ENCODE measurements around the gene TMPRSS5. TPM values are rescaled to one million over a fixed set of nuclear protein-coding genes. Genes with fewer than 3 reads are reported as not detected.

TMPRSS5 gene
- total RNA-seq, result 1 to 10 TPM in 1 of 2 donors, under 1 TPM in 1; 0.51 to 1.3 TPM

DNA sequence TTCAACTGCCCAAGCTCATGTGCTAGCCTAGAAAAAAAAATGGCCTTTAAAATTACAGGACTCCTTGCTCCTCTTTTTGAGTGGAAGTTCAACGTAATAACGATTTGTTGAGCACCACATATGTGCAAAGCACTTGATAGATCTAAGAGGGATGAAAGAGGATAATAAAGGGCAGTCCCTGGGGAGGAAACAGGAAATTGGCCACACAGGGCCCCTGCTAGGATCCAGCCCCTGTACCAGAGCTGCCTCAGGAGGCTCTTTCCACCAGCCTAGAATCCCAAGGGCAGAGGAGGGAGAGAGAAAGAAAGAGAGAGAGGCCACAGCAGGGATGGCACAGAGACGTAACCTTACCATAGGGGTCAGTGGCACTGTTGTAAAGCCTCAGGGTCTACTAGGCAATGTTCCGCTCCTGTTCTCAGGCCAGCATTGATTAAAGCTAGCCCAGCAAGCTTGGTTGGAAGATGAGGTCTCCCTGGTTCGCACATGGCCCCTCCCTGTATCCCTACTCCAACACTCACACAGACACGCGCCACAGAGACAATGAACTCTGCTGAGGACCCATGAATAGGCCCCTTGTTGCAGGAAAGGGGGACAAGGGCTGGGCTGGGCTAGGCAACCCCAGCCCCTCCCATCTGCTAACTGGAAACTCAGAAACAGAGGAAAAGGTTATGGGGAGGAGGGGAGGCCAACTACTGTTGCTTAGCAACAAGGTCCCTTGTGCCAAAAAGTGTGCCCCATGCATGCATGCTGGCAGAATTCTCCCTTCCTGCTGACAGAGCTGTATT is at the start of gene TMPRSS5:
Gene TMPRSS5 (minus strand): TSS at position 438 of the 785 bp plus-strand sequence. CDS start 84 bp downstream, at position 354.
- no peak for ATAC-seq (replicated peaks in 1 of 2)
- Mint-ChIP-seq H3K4me1 (ENCODE audit: low read depth) (no peaks in the 10 kb centered on the region), H3K36me3 (ENCODE audit: insufficient read depth in 2 of 2) (peaks cover 11 to 13% of the 10 kb centered on the region in 2 donors)

DNA sequence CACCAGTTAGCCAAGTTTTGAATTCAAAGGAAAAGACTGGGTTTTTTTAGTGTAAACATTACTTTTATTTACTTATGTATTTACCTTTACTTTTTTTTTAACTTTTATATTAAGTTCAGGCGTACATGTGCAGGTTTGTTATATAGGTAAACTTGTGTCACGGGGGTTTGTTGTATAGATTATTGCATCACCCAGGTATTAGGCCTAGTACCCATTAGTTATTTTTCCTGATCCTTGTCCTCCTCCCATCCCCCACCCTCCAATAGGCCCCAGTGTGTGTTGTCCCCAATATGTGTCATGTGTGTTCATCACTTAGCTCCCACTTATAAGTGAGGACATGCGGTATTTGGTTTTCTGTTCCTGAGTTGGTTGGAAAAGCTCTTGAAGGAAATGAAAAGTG is 46.8 kb upstream of the TMPRSS5 start:
- H3K9me3 Mint-ChIP-seq, result no peaks in the 10 kb centered on the region
- H3K4me3 Mint-ChIP-seq, result no peak overlapping the region
- ATAC-seq (replicated peaks in 1 of 2) (no peak), DNase-seq (no peak)
- no peaks in the 10 kb centered on the region for H3K4me1 Mint-ChIP-seq (ENCODE audit: low read depth)
- H3K27ac Mint-ChIP-seq, result no peak overlapping the region
- H3K27me3 Mint-ChIP-seq (ENCODE audit: low read depth), result no peaks in the 10 kb centered on the region
- peaks cover 3 to 14% of the 10 kb centered on the region in 2 donors for H3K36me3 Mint-ChIP-seq (ENCODE audit: insufficient read depth in 2 of 2)

More for the DNA sequence above, at the start of gene TMPRSS5:
- no peak within 1 kb of the TSS for H3K4me3 Mint-ChIP-seq
- no peaks in the 10 kb centered on the region for H3K27me3 Mint-ChIP-seq (ENCODE audit: low read depth)
- no peak within 1 kb of the TSS for H3K27ac Mint-ChIP-seq
- DNase-seq, result no peak
- peaks cover 17 to 19% of the 10 kb centered on the region in 2 donors for H3K9me3 Mint-ChIP-seq

DNA sequence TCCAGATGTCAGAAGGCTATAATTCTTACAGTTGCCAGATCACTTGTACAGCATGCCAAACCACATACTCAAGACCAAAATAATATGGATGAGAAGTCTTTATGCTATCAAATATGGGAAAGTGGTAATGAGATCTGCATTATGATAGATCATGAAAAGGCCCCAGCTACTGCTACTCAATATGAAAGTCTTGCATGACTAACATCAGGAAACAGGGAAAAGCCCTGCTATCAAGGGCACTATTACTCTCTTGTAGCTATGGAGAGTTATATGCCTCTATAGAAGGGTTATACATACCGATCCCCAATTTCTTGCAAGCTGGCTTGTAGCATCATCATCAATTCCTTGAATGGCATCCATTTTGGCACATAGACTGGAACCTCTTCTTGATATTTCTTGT is 30.2 kb upstream of the TMPRSS5 start:
- Mint-ChIP-seq H3K27ac (no peak overlapping the region), H3K9me3 (no peaks in the 10 kb centered on the region), H3K4me1 (ENCODE audit: low read depth) (peaks cover 9% of the 10 kb centered on the region), H3K36me3 (ENCODE audit: insufficient read depth in 2 of 2) (peaks cover 0 to 21% of the 10 kb centered on the region in 2 donors), H3K27me3 (ENCODE audit: low read depth) (no peaks in the 10 kb centered on the region), H3K4me3 (no peak overlapping the region)
- peak; percentile 82 to 95 for ATAC-seq (replicated peaks in 1 of 2)
- DNase-seq, result no peak

DNA sequence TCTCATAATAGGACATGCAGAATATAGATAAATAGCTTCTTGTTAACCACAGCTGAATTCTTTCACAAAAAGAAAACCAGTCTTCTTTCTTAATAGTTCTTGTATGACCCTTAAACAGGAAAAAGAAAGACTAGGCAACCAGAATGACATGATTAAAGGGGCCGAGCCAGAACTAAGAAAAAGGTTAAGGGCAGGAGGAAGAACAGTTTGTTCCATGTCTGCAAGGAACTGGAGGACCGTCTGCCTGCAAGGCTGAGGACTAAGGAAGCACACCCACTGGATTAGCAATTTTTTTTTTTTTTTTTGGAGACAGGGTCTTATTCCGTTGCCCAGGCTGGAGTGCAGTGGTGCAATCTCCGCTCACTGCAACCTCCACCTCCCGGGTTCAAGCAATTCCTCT is 26.0 kb upstream of the TMPRSS5 start:
- H3K27me3 Mint-ChIP-seq (ENCODE audit: low read depth), result no peaks in the 10 kb centered on the region
- no peak for DNase-seq
- peaks cover 0 to 10% of the 10 kb centered on the region in 2 donors for H3K36me3 Mint-ChIP-seq (ENCODE audit: insufficient read depth in 2 of 2)
- no peak overlapping the region for H3K27ac Mint-ChIP-seq
- ATAC-seq (replicated peaks in 1 of 2), result no peak
- no peak overlapping the region for H3K4me3 Mint-ChIP-seq
- H3K9me3 Mint-ChIP-seq, result no peaks in the 10 kb centered on the region
- H3K4me1 Mint-ChIP-seq (ENCODE audit: low read depth), result peaks cover 9% of the 10 kb centered on the region

DNA sequence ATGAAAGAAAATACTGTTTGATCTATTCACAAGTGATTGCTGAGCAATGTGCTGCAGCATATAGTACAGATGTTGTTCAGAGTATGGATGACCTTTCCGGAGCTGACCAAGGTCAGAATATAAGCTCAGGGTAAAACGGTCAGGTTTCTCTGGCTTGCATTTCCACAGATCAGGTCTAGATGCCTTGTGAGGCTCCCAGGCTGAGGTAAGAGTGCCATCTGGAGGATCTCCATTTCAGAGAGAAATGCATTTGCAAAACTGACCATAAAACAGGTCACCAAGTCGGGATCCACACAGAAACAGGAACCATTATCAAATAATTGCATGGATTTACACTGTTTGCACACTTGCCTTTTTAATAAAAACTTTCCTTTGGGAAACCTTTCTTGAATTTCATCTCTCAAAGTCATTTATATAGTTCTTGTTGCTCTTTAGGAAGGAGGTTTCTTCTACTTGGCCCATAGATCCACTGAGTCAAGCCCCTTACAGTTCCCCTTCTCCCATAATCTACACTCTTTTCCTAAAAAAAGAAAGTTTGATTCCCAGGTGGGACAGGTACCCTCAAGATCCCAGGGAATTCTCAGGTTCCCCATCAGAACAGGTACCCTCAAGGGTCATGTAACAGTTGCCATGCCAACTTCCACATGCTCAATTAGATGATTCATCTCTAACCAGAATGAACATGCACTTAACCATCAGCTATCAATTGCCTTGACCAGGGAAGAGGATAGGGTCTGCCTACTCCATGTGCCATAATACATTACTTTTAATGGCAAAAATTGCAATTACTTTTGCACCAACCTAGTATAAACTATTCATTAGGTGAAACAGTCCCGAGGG is 25.0 kb upstream of the TMPRSS5 start:
- Mint-ChIP-seq H3K27ac (no peak overlapping the region), H3K4me1 (ENCODE audit: low read depth) (peaks cover 2% of the 10 kb centered on the region), H3K27me3 (ENCODE audit: low read depth) (no peaks in the 10 kb centered on the region), H3K9me3 (no peaks in the 10 kb centered on the region), H3K36me3 (ENCODE audit: insufficient read depth in 2 of 2) (peaks cover 0 to 9% of the 10 kb centered on the region in 2 donors), H3K4me3 (no peak overlapping the region)
- DNase-seq (peak; percentile 6 to 9), ATAC-seq (replicated peaks in 1 of 2) (no peak)

DNA sequence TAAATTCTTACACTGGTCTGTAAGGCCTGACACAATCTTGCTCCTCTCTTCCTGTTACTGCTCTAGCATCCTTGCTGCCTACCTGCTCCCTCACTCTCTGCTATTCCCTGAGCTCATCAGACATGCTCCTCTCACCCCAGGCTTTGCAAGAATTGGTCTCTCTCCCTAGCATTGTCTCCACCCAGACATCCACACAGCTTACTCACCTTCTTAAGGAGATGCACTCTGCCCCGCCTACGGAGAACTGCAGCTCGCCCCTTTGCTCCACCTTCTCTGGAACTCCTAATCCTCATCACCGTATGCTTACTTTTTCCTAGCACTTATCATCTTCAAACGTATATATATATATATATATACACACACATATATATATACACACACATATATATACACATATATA is 23.3 kb upstream of the TMPRSS5 start:
- no peak overlapping the region for H3K4me3 Mint-ChIP-seq
- no peaks in the 10 kb centered on the region for H3K27me3 Mint-ChIP-seq (ENCODE audit: low read depth)
- H3K4me1 Mint-ChIP-seq (ENCODE audit: low read depth), result no peaks in the 10 kb centered on the region
- H3K36me3 Mint-ChIP-seq (ENCODE audit: insufficient read depth in 2 of 2), result peaks cover 0 to 6% of the 10 kb centered on the region in 2 donors
- no peaks in the 10 kb centered on the region for H3K9me3 Mint-ChIP-seq
- no peak overlapping the region for H3K27ac Mint-ChIP-seq
- DNase-seq (no peak), ATAC-seq (replicated peaks in 1 of 2) (no peak)

DNA sequence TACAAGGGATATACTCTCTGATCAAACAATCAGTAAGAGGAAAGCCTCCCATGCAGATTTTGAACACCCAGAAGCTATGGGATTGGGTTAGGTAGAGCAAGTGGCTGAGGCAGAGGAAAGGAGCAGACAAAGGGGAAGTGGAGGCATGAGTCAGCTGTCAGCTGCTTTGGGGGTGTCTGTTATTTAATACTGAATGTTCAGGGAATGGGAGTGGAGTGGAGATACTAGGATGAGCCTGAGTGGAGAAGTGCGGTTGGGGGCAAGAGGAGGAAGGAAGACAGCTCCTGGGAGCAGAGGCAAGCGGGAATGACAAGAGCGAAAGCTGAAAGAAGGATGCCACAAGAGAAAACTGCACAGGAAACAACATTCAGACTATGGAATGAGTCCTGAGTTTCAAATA is 22.7 kb upstream of the TMPRSS5 start:
- no peaks in the 10 kb centered on the region for H3K9me3 Mint-ChIP-seq
- peaks cover 0 to under 1% of the 10 kb centered on the region in 2 donors for H3K36me3 Mint-ChIP-seq (ENCODE audit: insufficient read depth in 2 of 2)
- no peaks in the 10 kb centered on the region for H3K27me3 Mint-ChIP-seq (ENCODE audit: low read depth)
- no peak overlapping the region for H3K4me3 Mint-ChIP-seq
- no peaks in the 10 kb centered on the region for H3K4me1 Mint-ChIP-seq (ENCODE audit: low read depth)
- H3K27ac Mint-ChIP-seq, result no peak overlapping the region
- DNase-seq, result no peak
- ATAC-seq (replicated peaks in 1 of 2), result no peak

DNA sequence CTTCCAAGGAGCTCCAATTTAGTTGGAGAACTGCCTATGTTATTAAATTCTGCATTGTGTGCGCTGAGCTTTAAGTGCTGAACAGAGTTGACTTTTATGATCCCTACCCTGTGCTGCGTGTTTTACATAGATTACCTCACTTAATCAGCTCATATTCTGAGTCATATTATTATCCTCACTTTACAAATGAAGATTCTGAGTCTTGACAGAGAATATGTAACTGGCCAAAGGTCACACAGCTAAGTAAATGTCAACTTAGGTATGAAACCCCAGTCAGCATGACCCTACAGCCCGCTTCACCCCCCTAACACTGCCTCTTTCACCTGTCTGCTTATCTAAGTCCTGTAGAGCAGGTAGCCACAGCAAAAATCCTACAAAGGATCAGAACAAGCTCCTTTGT is 19.8 kb upstream of the TMPRSS5 start:
- Mint-ChIP-seq H3K4me3 (no peak overlapping the region), H3K36me3 (ENCODE audit: insufficient read depth in 2 of 2) (no peaks in the 10 kb centered on the region), H3K27me3 (ENCODE audit: low read depth) (no peaks in the 10 kb centered on the region), H3K27ac (no peak overlapping the region), H3K4me1 (ENCODE audit: low read depth) (no peaks in the 10 kb centered on the region), H3K9me3 (peaks cover 0 to 1% of the 10 kb centered on the region in 2 donors)
- DNase-seq (no peak), ATAC-seq (replicated peaks in 1 of 2) (no peak)

DNA sequence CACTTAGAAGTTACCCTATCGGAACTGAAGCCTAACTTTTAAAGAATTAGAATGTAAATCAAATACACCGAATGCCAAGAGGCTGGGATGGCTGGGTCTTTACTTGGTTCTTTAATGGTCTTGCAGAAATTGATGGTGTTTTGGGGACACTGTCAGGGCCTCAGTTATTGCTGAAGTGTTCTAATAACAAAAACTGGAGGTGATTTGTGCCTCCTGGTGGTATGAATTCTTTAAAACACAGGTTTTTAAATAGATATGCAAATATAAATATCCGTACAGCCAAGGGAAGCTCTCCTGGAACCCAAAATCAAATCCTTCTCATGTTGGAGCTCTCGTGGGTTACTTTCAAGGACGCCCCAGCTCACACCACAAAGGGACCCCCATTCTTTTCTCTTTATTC is 19.3 kb upstream of the TMPRSS5 start:
- Mint-ChIP-seq H3K9me3 (peaks cover 0 to 1% of the 10 kb centered on the region in 2 donors), H3K27ac (no peak overlapping the region), H3K27me3 (ENCODE audit: low read depth) (no peaks in the 10 kb centered on the region)

DNA sequence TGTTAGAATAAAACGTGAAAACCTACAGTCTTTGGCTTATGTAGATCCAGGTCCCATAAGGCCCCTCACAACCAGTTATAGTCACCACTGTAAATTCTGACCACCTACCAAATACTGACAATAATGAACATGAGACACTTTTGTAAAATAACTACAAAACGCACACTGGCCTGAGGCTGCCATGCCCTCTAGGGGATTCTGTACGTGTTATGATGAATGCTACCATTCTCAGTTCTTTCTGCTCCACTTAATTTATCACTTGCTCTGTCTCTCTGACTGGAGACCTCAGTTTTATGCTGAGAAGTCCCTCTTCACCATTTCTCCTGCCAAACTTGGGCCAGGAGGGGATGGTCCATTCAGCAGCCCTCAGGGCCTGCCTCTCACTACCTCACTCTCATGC is 18.7 kb upstream of the TMPRSS5 start:
- H3K27me3 Mint-ChIP-seq (ENCODE audit: low read depth), result no peaks in the 10 kb centered on the region
- no peaks in the 10 kb centered on the region for H3K4me1 Mint-ChIP-seq (ENCODE audit: low read depth)
- peaks cover 0 to 1% of the 10 kb centered on the region in 2 donors for H3K9me3 Mint-ChIP-seq
- no peak overlapping the region for H3K4me3 Mint-ChIP-seq
- no peak overlapping the region for H3K27ac Mint-ChIP-seq
- ATAC-seq (replicated peaks in 1 of 2) (no peak), DNase-seq (no peak)
- H3K36me3 Mint-ChIP-seq (ENCODE audit: insufficient read depth in 2 of 2), result no peaks in the 10 kb centered on the region

More for the DNA sequence above, 19.3 kb upstream of the TMPRSS5 start:
- H3K4me3 Mint-ChIP-seq, result no peak overlapping the region
- DNase-seq (no peak), ATAC-seq (replicated peaks in 1 of 2) (no peak)
- no peaks in the 10 kb centered on the region for H3K4me1 Mint-ChIP-seq (ENCODE audit: low read depth)
- H3K36me3 Mint-ChIP-seq (ENCODE audit: insufficient read depth in 2 of 2), result no peaks in the 10 kb centered on the region

DNA sequence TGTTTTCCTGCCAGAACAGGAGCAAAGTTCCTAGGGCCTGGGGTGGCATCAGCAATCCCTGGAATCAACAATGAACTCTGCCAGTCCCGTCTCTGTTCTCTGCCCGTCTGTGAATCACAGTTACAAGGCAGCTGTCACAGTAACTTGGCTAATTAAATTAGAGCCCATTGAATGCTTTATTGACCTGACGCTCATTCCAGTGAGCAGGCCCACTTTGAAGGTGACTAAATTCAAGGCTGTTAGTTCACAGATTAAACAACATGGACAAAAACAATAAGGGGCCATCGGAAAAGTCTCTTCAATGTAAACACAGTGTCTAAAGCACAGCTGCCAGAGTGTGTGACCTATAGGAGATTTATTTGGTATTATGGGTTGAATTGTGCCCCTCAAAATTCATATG is 17.7 kb upstream of the TMPRSS5 start:
- H3K36me3 Mint-ChIP-seq (ENCODE audit: insufficient read depth in 2 of 2), result no peaks in the 10 kb centered on the region
- H3K9me3 Mint-ChIP-seq, result peaks cover 0 to 1% of the 10 kb centered on the region in 2 donors
- no peak overlapping the region for H3K27ac Mint-ChIP-seq
- H3K27me3 Mint-ChIP-seq (ENCODE audit: low read depth), result no peaks in the 10 kb centered on the region
- no peak for ATAC-seq (replicated peaks in 1 of 2)
- no peak overlapping the region for H3K4me3 Mint-ChIP-seq
- H3K4me1 Mint-ChIP-seq (ENCODE audit: low read depth), result no peaks in the 10 kb centered on the region
- DNase-seq, result no peak

DNA sequence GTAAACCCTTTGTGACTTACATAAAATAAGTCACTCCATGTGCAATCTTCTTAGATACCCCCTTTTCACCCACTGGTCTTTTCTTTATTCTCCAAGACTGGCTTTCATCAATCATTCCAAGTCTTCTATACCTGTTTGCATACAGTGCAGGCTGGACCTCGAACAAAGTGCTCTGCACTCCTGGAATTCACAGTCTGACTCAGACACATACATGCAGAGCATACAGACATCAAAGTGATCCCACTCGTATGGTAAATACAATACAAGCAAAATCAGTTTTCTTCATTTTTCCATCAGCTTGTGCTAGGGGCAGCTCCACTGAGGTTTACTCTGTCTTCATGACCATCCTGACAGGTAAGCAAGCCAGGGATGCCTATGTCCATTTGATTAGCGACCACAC is 16.8 kb upstream of the TMPRSS5 start:
- H3K9me3 Mint-ChIP-seq, result peaks cover 0 to 1% of the 10 kb centered on the region in 2 donors
- no peak overlapping the region for H3K27ac Mint-ChIP-seq
- DNase-seq, result no peak
- no peaks in the 10 kb centered on the region for H3K27me3 Mint-ChIP-seq (ENCODE audit: low read depth)
- ATAC-seq (replicated peaks in 1 of 2), result no peak
- no peaks in the 10 kb centered on the region for H3K4me1 Mint-ChIP-seq (ENCODE audit: low read depth)
- H3K36me3 Mint-ChIP-seq (ENCODE audit: insufficient read depth in 2 of 2), result no peaks in the 10 kb centered on the region
- H3K4me3 Mint-ChIP-seq, result no peak overlapping the region

DNA sequence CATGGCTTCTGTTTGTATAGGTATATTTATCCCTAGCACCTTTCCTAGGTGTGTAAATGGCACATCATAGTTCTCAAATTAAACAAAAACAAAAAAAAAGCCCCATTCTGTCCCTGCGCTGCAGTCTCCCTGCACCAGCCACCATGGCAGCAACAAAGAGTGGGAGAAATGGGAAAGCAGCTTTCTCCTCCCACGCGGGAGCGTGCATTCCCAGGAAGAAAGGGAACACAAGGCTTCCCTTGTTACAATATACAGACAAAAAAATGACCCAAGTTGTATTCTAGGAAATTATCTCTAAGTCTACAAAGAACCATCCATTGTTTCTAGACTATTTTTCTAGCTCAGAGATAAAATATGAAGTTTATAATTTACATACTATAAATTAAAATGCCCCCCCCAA is 16.1 kb upstream of the TMPRSS5 start:
- Mint-ChIP-seq H3K27me3 (ENCODE audit: low read depth) (no peaks in the 10 kb centered on the region), H3K4me1 (ENCODE audit: low read depth) (no peaks in the 10 kb centered on the region), H3K9me3 (peaks cover 1 to 3% of the 10 kb centered on the region in 2 donors), H3K36me3 (ENCODE audit: insufficient read depth in 2 of 2) (no peaks in the 10 kb centered on the region), H3K4me3 (no peak overlapping the region), H3K27ac (no peak overlapping the region)
- no peak for DNase-seq
- ATAC-seq (replicated peaks in 1 of 2), result no peak
